GM18951 (cell line): ENCODE results near the gene ARHGAP6.

ENCODE experiments used
- POLR2A ChIP-seq: IDR thresholded peaks from 4 replicates; pipeline ENCODE4 v1.6.1; 2011; ENCODE audit warnings: mild to moderate bottlenecking; ENCODE audit not compliant: insufficient read length, insufficient read depth; ENCODE audit errors: extremely low read depth
- in situ Hi-C: fragments of 300-500 bp; cut with MboI; formaldehyde crosslinking; loops from one replicate; pipeline ENCODE4 v1.12.0; 2022; ENCODE audit warnings: low sequenced_read_pairs, mixed read lengths, inconsistent platforms; ENCODE audit not compliant: unreplicated experiment

Gene ARHGAP6

DNA sequence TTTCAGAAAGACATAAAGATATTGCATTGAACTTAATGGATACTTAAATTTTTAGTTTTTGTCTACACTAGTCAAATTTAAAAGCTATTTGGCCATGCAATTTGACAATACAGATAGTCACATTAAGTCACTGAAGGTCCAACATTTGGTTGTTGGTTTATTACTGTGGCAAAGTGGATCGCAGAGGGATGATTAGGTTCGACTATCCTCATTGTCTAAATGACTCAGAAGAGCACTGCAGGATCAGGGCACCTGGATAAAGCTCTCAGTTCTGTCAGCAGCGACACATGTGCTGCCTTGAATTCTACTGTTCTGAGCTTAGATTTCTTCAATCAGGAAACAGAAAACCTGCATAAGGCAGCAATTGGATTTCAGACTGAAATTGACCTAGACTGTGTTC, 241.8 kb downstream of the ARHGAP6 start:
- in situ Hi-C loops = no loop called here
- TF ChIP-seq POLR2A = no peak

DNA sequence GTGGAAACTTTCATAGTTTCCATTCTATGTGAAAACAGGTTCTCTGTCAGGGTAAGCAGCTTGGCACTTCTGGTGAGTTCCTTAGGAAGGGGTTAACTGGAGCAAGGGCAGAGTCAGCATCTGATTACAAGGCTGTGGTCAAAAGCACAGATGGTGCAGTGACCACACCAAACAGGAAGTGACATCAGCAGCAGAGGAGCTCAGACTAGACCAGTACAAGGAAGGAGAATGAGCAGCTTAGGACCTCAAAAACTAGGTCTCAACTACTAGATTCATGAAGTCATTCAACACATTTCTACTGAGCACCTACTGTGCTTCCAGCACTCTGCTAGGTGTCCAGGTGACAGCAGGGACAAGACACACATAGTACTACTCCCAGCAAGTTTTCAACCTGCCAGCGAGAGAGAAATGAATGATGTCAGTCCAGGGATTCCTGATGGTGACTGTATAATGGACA, 242.3 kb downstream of the ARHGAP6 start:
- TF ChIP-seq POLR2A = no peak
- in situ Hi-C loops = no loop called here

DNA sequence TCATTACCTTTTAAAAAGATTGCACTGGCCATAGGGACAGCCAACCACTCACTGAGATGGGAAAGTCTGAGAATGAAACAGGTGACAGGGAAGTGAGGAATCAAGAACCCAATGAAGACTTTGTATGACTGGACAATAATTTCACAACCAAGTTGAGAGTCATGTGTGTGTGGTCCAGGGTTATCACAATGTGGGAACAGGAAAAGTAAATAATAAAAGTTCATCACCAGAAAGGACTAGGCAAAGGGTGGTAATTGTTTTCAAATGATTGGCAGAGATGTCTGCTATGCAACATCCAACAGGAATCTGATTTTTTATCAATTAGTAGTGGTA, 243.2 kb downstream of the ARHGAP6 start:
- TF ChIP-seq POLR2A = no peak
- in situ Hi-C loops = no loop called here

DNA sequence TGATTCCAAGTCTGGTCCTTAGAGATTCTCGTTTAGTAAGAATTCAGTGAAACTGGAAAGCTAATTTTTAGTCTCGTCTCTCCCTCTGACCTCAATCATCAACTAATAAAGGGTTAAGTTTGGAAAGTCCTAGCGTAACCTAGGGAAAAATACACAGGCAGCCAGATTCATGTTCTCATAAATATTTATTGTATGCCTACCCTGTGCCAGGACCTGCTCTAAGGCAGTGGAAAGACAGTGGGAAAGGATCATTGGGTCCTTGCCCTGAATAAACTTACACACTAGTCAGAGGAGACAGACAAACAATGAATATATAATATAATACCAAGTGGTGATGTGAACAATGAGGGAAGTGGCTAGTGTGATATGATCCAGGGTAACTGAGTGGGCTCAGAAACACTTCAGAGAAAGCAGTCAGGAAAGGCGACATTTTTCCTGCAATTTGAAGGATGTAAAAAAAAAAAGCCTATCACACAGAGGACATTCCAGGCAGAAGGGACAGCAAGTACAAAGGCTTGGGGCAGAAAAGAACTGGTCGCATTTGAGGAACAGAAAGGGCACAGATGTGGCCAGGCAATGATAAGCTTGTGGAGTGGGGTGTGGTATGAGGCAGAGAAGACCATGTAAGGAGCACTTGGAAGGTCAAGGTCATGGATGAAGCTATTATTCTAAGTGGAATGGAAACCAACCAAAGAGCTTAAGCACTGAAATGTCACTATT, 243.8 kb downstream of the ARHGAP6 start:
- in situ Hi-C loops = no loop called here
- no peak for TF ChIP-seq POLR2A

DNA sequence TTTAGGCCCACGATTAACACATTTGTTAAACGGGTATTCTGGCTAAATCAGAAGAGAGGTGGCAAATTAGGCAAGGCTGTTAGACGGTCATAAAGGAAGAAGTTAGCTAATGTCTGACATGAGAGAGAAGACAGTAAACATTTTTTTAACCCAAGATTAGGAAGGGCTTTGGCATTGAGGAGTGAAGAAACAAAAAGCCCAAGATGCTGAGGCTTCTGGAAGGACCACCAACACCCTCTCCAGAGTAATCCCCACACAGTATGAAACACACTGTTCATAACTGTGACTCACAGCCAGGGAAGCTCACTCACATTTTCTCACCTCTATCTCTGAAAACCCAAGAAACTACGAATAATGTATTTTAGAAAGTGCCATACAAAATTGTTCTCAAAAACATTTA, 244.9 kb downstream of the ARHGAP6 start:
- no peak for TF ChIP-seq POLR2A
- in situ Hi-C loops = no loop called here

DNA sequence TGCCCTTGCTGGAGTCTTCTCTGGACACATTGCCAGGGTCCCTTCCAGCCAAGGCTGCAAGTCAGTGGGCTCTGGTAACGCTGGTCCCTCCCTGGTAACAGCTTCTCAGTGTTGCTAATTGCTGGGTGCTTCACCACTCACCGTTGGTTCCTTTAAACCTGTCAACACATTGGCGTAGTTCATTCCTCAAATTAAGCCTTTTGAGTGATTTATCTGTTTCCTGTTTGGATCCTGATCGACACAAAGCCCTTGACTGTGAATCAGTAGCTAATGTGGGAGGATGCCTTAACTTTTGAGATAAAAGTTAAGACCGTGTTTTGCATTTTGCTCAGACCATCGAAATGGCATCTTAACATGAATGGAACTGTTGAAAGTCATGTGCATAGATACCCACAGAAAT, 246.6 kb downstream of the ARHGAP6 start:
- in situ Hi-C loops = no loop called here
- no peak for TF ChIP-seq POLR2A

DNA sequence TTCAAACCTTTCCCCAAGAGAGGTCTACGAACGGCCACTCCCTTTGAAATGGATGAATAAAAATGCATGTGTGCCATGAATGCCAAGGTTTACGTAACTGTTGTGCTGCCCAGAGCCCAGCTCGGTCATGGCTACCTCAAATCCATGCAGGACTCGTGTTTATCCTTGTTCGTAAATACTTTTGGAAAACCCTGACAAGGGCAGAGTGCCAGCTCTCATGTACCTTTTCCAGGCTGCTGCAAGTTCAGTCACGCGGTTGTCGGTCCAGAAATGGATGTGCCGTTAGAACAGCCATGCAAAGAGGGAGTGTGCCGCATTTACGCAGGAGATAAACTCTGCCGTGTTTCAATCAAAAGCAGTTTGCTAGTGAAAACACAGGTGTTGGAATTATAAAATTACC, 249.1 kb downstream of the ARHGAP6 start:
- TF ChIP-seq POLR2A = no peak
- in situ Hi-C loops = no loop called here

DNA sequence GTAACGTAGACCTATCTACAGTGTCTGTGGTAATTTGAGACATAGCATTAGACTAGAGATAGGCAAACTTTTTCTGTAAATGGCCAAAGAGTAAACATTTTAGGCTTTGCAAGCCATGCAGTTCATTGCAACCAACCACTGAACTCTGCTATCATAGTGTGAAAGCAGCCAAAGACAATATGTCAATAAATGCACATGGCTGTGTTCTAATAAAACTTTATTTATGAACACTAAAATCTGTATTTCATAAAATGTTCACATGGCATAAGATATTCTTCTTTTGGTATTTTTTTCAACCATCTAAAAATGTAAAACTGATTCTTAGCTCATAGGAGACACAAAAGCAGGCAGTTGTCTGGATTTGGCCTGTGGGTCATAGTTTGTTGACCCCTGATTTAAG, 251.6 kb downstream of the ARHGAP6 start:
- in situ Hi-C loops = no loop called here
- TF ChIP-seq POLR2A = no peak

DNA sequence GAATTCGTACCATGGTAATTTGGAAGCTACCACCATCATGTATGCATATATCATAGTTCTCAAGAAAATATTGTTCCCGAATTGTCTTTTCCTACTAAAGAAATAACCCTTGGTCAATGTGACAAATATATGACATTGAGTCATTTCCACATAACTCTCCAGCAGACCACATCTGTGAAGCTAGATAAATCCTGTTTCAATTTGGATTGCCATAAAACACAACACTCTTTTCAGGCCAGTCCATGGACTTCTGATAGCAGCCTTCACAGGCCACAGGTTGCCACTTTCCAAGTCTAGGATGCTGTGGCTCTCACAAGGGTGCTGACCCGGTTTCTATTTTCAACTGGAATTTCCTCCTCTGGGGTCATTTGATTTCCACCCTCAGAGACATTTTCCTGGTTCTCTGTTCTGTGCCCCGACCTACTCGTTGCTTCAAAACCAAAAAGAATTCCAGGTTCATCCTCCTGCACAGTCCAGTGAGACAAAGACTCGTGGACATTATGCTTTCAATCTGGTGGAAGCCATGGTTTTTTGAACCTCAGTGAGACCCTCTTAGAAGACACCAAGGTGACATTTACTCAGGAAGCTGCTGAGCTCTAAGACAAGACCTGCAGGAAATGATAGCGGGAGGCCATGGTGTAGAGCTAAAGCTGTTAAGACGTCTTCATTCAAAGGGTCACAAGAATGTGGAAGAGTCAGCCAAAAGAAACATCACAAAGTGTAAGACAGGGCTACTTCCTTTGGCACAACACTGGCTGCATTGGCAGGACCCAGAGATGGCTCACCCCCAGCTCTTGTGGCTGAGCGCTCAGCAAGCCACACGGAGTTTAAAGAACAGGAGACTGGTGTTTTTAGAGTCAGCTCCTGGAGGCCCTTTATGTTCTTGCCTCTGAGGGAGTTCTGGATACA, 252.8 kb downstream of the ARHGAP6 start:
- TF ChIP-seq POLR2A = no peak
- in situ Hi-C loops = no loop called here

DNA sequence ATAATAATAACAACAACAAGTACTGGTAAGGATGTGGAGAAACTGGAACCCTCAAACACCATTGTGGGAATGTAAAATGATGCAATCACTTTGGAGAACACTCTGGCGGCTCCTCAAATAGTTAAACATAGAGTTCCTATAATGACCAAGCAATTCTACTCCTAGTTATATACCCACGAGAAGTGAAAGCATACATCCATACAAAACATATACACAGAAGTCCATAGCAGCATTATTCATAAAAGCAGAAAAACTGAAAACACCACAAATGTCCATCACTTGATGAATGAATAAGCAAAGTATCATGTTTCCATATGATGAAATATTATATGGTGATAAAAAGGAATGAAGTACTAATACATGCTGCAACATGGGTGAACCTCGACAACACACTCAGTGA, 255.8 kb downstream of the ARHGAP6 start:
- no peak for TF ChIP-seq POLR2A
- in situ Hi-C loops = no loop called here

DNA sequence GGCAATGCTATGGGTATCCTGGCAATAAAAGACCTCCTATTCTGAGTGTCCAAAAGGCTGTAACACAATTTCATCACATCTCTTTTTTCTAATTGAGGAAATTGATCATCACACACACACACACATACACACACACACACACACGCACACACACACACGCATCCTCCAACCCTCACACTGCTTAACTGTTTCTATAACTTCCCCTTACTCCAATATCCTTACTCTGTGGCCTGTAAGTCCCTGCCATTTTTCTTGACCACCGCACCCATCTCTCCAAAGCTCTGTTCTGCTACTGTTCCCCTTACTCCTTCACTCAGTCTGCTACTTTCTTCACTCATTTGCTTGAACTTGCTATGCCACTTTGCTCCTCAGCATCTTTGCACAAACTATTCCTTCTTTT, 256.9 kb downstream of the ARHGAP6 start:
- no peak for TF ChIP-seq POLR2A
- in situ Hi-C loops = no loop called here

DNA sequence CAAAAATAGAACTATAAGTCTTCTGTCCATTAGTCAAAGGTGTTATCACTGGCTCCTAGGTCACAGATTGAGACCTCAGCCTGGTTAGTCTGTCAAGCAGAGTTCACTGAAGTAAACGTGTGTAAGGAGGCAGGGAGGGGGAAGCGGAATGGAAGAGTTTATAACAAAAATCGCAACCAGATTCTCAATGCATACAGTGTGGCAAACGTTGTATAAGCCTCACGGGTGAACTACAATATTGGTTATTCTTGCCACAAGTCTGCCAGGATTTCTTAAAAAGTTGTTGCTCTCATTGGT, 257.7 kb downstream of the ARHGAP6 start:
- no peak for TF ChIP-seq POLR2A
- in situ Hi-C loops = no loop called here

DNA sequence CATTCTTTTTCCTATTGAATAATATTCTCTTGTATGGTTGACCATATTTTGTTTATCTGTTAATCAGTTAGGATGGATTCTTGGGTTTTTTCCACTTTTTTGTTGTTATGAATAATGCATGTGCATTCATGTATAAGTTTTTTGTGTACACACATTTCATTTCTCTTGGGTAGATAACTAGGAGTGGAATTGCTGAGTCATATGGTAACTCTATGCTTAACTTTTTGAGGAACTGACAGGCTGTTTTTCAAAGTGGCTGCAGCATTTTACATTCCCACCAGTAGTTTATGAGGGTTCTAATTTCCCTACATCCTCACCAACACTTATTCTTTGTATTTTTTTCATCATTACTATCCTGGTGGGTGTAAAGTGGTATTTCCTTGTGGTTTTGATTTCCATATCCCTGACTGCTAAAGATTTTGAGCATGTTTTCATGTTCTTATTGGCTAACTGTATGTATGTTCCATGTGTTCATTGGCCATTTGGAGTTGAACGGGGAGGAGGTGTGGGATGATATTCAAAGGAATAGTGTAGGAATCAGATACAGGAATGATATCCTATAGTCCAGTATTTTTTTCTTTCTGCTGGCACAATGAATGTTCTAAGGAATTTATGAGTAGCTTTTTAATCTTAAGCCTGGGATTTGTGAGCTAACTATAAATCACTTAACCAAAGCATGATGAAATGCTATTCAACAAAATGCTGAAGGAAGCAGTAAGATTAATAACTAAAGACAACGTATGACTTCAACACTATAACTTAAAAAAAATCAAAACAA, 258.2 kb downstream of the ARHGAP6 start:
- in situ Hi-C loops = no loop called here
- no peak for TF ChIP-seq POLR2A
